Loucy (cell line): ENCODE measurements around the gene REPS2.

Experiments
- EZH2phosphoT487 ChIP-seq: fragments of 200-600 bp; IDR thresholded peaks from 2 replicates; pipeline ENCODE4 v1.6.1; 2018; ENCODE audit warnings: antibody characterized with exemption, mild to moderate bottlenecking, moderate library complexity, borderline replicate concordance
- TF ChIP-seq, protein P1 (sequence below): fragments of 200-600 bp; sonication (generic); conservative IDR thresholded peaks from 2 replicates; pipeline ENCODE4 v1.5.1; 2014; ENCODE audit warnings: mild to moderate bottlenecking, antibody characterized with exemption, low read length

DNA sequence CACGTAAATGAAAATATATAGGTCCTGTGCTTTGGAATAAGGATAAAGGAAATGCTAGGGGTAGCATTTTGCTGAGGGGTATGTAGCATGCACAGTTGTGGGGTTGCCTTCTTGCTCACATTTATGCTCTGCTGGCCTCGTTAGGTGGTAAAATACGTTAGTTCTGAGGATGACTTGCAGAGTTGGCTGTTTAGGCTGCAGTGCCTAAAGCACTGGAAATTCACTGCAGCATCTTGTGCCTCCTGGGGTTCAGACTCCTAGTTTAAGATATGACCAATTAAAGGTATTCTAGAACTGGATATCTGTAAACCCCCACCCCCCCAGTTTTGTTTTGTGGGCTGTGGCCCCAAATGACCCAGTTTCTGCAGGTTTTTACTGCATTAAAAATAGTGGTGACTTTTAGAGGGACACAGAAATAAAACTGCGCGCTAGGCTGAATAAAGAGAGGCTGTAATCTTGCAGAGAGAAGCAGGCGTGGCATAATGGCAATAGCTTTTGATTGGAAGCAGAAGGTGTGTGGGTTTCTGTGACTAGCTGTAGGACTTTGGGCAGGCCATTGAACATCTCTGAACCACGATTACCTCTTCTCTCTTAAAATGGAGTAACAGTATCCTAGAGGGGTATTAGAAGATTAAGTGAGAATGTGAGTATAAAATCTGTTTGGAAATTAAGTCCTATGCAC, 79.3 kb downstream of the REPS2 start:
- TF ChIP-seq, protein P1, sequence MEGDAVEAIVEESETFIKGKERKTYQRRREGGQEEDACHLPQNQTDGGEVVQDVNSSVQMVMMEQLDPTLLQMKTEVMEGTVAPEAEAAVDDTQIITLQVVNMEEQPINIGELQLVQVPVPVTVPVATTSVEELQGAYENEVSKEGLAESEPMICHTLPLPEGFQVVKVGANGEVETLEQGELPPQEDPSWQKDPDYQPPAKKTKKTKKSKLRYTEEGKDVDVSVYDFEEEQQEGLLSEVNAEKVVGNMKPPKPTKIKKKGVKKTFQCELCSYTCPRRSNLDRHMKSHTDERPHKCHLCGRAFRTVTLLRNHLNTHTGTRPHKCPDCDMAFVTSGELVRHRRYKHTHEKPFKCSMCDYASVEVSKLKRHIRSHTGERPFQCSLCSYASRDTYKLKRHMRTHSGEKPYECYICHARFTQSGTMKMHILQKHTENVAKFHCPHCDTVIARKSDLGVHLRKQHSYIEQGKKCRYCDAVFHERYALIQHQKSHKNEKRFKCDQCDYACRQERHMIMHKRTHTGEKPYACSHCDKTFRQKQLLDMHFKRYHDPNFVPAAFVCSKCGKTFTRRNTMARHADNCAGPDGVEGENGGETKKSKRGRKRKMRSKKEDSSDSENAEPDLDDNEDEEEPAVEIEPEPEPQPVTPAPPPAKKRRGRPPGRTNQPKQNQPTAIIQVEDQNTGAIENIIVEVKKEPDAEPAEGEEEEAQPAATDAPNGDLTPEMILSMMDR = no peak
- no peak for TF ChIP-seq EZH2phosphoT487
